Embryonic facial prominence (tissue), 1 donor: ENCODE data around the gene ABLIM3.

Source experiments
- DNase-seq: peaks from one replicate; pipeline ENCODE4 v3.0.0-alpha.2; 2016; ENCODE audit errors: extremely low spot score

The ABLIM3 gene

DNA sequence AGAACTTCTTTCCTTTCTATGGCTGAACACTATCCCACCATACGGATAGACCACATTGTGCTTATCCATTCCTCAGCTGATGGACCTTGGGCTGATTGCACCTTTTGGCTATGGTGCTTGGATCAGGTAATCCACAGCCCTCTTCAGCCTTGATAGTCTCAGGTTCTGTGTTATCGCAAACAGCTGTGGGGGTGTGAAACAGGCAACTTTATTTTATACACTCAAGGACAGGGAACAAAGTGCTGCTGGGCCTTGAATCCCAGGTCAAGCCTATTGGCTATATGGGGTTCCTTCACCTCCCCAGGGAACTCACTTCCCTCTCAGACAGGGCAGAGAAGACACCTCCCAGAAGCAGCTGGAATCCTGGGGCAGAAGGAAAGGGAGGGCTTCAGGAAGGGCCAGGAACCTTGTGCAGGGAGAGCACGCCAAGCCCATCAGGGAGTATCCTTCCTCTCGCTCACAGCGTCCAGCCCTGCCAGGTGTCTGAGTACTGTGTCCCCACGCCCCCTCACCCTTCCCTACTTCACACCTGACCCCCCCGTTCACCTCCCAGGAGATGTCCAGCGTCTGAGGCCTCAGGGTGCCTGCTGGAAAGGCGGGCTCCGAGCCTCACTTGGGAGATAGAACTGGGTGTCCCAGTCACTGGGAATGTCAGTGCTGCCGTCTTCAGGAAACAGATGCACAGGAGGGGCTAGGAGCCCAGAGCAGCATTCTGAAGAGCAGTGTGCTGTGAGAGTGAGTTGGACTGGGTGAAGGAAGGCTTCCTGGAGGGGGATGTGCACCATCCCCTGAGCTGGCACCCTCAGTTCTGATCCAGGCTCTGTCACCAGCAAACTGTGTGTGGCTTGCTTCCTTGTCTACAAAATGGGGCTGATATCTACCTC lies 163.1 kb downstream of the ABLIM3 start:
- no peak for DNase-seq

- no peak for DNase-seq
Measured at GRCh38 chr5:149309354-149309753, 168.1 kb downstream of the ABLIM3 start.
